SU-DHL-6 (cell line): ENCODE results near the gene MYL4.
A peak's percentile ranks its signal among the peaks of the same experiment; 100 is the strongest.

Experiments used
- H2AFZ ChIP-seq: fragments of 200-600 bp; sonication (generic); 2 replicates; pipeline ENCODE4 v1.6.1; 2014; ENCODE audit warnings: low read depth, mild to moderate bottlenecking, moderate library complexity, mixed read lengths, antibody characterized with exemption, low read length; ENCODE audit not compliant: severe bottlenecking
- H3F3A ChIP-seq: fragments of 200-600 bp; shearing (Covaris generic); 2 replicates; pipeline ENCODE4 v1.6.0; 2016; ENCODE audit warnings: antibody characterized with exemption, mild to moderate bottlenecking; ENCODE audit not compliant: insufficient read depth
- H3K27ac ChIP-seq: fragments of 200-600 bp; sonication (generic); 2 replicates; pipeline ENCODE4 v1.5.1; 2016; ENCODE audit warnings: low read depth, mild to moderate bottlenecking, low read length, moderate library complexity, mixed read lengths
- H3K27me3 ChIP-seq: fragments of 200-600 bp; sonication (generic), shearing (Covaris generic); 2 replicates; pipeline ENCODE4 v1.6.0; 2014; ENCODE audit warnings: mild to moderate bottlenecking, low read length
- H3K36me3 ChIP-seq: fragments of 200-600 bp; sonication (generic); 2 replicates; pipeline ENCODE4 v1.6.1; 2014; ENCODE audit warnings: mild to moderate bottlenecking, low read length, mixed read lengths
- H3K4me2 ChIP-seq: fragments of 300-600, 200-600 bp; shearing (Covaris generic), sonication (generic); 2 replicates; pipeline ENCODE4 v1.6.0; 2014; ENCODE audit warnings: low read length, low read depth, mild to moderate bottlenecking; ENCODE audit not compliant: poor library complexity, severe bottlenecking
- H3K4me3 ChIP-seq: fragments of 200-600 bp; sonication (generic); 2 replicates; pipeline ENCODE4 v1.5.1; 2014; ENCODE audit warnings: antibody characterized with exemption, low read length, mild to moderate bottlenecking, mixed read lengths; ENCODE audit not compliant: insufficient read depth, poor library complexity, severe bottlenecking
- H3K79me2 ChIP-seq: fragments of 200-600 bp; sonication (generic); 2 replicates; pipeline ENCODE4 v1.6.1; 2014; ENCODE audit warnings: mild to moderate bottlenecking, low read length, moderate library complexity; ENCODE audit not compliant: insufficient read depth
- H3K9ac ChIP-seq: fragments of 200-600 bp; sonication (generic); 2 replicates; pipeline ENCODE4 v1.7.0; 2014; ENCODE audit warnings: mild to moderate bottlenecking, low read length
- H3K9me2 ChIP-seq: fragments of 200-600 bp; sonication (generic); replicated peaks from 2 replicates; pipeline ENCODE4 v1.6.1; 2014; ENCODE audit warnings: low read length; ENCODE audit not compliant: insufficient read depth
- H3K9me3 ChIP-seq: fragments of 200-600 bp; sonication (generic); 2 replicates; pipeline ENCODE4 v1.6.1; 2014; ENCODE audit warnings: low read length, mixed read lengths; ENCODE audit not compliant: insufficient read depth
- H4K20me1 ChIP-seq: fragments of 200-600 bp; sonication (generic); 2 replicates; pipeline ENCODE4 v1.6.1; 2014; ENCODE audit warnings: low read depth, mild to moderate bottlenecking, antibody characterized with exemption, low read length, moderate library complexity, mixed read lengths
- CTCF ChIP-seq: fragments of 200-600 bp; sonication (generic); IDR thresholded peaks from one replicate; pipeline ENCODE4 v1.5.1; 2017; ENCODE audit warnings: antibody characterized with exemption, mild to moderate bottlenecking, low read length, moderate library complexity; ENCODE audit not compliant: insufficient read depth, poor library complexity, severe bottlenecking
- EZH2phosphoT487 ChIP-seq: fragments of 200-600 bp; sonication (generic), shearing (Covaris generic); conservative IDR thresholded peaks from 2 replicates; pipeline ENCODE4 v1.6.1; 2018; ENCODE audit warnings: mild to moderate bottlenecking, antibody characterized with exemption, low read length, moderate library complexity, mixed read lengths

The MYL4 gene

DNA sequence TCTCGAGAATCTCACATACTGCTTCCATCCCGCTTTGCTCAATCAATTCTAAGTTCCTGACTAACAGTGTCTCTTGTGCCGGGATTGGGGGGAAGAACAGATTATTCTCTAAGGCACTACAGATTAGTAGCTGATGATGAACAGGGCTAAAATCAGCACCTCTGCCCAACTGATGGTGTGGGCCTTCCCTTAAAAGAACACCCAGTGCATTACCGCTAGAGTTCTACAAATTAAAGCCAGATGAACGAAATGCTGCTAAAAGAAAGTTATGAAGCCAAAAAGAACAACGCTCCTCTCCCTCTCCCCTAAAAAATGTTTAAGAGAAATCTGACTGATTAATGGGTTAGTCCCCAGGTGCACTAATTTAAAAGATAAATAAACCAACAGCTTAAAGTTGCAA, 24.5 kb upstream of the MYL4 start:
- peaks cover 33% of the 10 kb centered on the region for H4K20me1 ChIP-seq
- H3K9ac ChIP-seq = no peak overlapping the region
- H2AFZ ChIP-seq = no peak overlapping the region
- no peak overlapping the region for H3K27ac ChIP-seq
- H3K4me3 ChIP-seq = no peak overlapping the region
- no peaks in the 10 kb centered on the region for H3K27me3 ChIP-seq
- H3F3A ChIP-seq = peaks cover 16% of the 10 kb centered on the region
- peaks cover 15% of the 10 kb centered on the region; the same call in 1 of the 2 replicates for H3K36me3 ChIP-seq
- peak overlapping the region; percentile 31 for H3K4me2 ChIP-seq
- TF ChIP-seq CTCF (no peak), EZH2phosphoT487 (no peak)
- no peaks in the 10 kb centered on the region for H3K9me3 ChIP-seq
- no peaks in the 10 kb centered on the region for H3K9me2 ChIP-seq
- H3K79me2 ChIP-seq = peaks cover 91% of the 10 kb centered on the region

DNA sequence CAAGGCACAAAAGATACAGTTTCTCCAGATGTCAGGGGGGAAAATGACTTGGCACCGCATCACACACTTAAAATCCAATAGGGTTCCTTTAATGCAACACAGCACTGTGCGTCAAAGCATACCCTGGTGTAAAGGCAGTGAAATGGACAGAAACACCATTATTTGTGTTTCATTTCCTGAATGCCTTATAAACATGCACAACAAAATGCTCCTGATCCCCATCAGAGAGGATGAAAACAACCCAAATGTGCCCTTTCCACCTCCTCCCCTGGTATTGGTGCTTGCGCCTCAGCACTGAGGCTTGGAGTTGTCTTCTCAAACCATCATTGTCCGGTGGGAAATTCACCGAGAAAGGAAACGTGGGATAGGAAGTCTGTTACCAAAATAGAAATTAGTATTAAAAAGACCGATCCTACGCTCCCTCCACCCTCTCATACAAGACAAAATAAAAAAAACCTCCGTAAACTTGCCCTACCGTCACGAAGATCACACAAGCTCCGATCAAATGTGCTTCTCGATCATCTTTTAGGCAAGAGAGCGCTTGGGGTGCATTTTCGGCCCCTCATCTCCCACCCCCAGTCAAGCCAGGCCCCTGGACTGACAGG, 20.8 kb upstream of the MYL4 start:
- H3K9me2 ChIP-seq = no peaks in the 10 kb centered on the region
- peak overlapping the region; percentile 92 for H3K9ac ChIP-seq
- peaks cover 55% of the 10 kb centered on the region for H3K79me2 ChIP-seq
- H3K27me3 ChIP-seq = no peaks in the 10 kb centered on the region
- H3K4me2 ChIP-seq = peak overlapping the region; percentile 98
- H3K27ac ChIP-seq = peak overlapping the region; percentile 73
- H3K36me3 ChIP-seq = peaks cover 4% of the 10 kb centered on the region; the same call in 1 of the 2 replicates
- peaks cover 23% of the 10 kb centered on the region for H4K20me1 ChIP-seq
- H2AFZ ChIP-seq = peak overlapping the region; percentile 9
- TF ChIP-seq CTCF (no peak), EZH2phosphoT487 (no peak)
- no peaks in the 10 kb centered on the region for H3K9me3 ChIP-seq
- peaks cover 9% of the 10 kb centered on the region; the same call in 1 of the 2 replicates for H3F3A ChIP-seq
- H3K4me3 ChIP-seq = peak overlapping the region; percentile 91

GRCh38 chr17:47188876-47189731, 20.0 kb upstream of the MYL4 start, which contains the start of gene CDC27:
Gene CDC27 (minus strand): TSS chr17:47189295. CDS start chr17:47189172, 123 bp downstream.
- Histone ChIP-seq H3K9me2 (no peaks in the 10 kb centered on the region), H3K9ac (peak within 1 kb of the TSS; percentile 92), H3K9me3 (no peaks in the 10 kb centered on the region), H3K4me2 (peak within 1 kb of the TSS; percentile 98), H2AFZ (peak within 1 kb of the TSS; percentile 93), H3K4me3 (peak within 1 kb of the TSS; percentile 91), H3K27me3 (no peaks in the 10 kb centered on the region), H3K79me2 (peaks cover 48% of the 10 kb centered on the region), H4K20me1 (peaks cover 21% of the 10 kb centered on the region), H3K36me3 (peaks cover 4% of the 10 kb centered on the region; the same call in 1 of the 2 replicates), H3K27ac (peak within 1 kb of the TSS; percentile 73), H3F3A (peaks cover 5% of the 10 kb centered on the region; the same call in 1 of the 2 replicates)
- TF ChIP-seq CTCF (no peak), EZH2phosphoT487 (no peak)
